HEK293T (cell line): Measurements from ENCODE around the gene PON3.

Experiments used
- CTCF ChIA-PET: fragments of 350-600 bp; formaldehyde crosslinking; extraction: SDS; loops from one replicate; lab custom pipeline; 2021; ENCODE audit warnings: antibody characterized with exemption, inconsistent platforms; lab: Yijun Ruan, JAX
- POLR2A ChIA-PET: fragments of 350-600 bp; formaldehyde crosslinking; extraction: SDS; loops from one replicate; lab custom pipeline; 2020; ENCODE audit warnings: antibody characterized with exemption, inconsistent platforms; lab: Yijun Ruan, JAX
- DNase-seq: peaks from one replicate; pipeline ENCODE4 v3.0.0; 2012; ENCODE audit warnings: mixed read lengths; ENCODE audit errors: extremely low spot score
- ARNT ChIP-seq: fragments of 450-650 bp; IDR thresholded peaks from 2 replicates; pipeline ENCODE4 v1.6.1; 2017; ENCODE audit warnings: mild to moderate bottlenecking
- BHLHE40 ChIP-seq: fragments of 450-650 bp; IDR thresholded peaks from 2 replicates; pipeline ENCODE4 v1.6.1; 2016; ENCODE audit warnings: mild to moderate bottlenecking, moderate library complexity, borderline replicate concordance
- CTBP1 ChIP-seq: fragments of 450-650 bp; IDR thresholded peaks from 2 replicates; pipeline ENCODE4 v1.6.1; 2016; ENCODE audit warnings: borderline replicate concordance
- ELF4 ChIP-seq: fragments of 450-650 bp; IDR thresholded peaks from 2 replicates; pipeline ENCODE4 v1.6.1; 2017; ENCODE audit warnings: antibody characterized with exemption
- FOXA1 ChIP-seq: fragments of 450-650 bp; IDR thresholded peaks from 2 replicates; pipeline ENCODE4 v1.6.1; 2016; ENCODE audit warnings: mild to moderate bottlenecking
- FOXK2 ChIP-seq: fragments of 450-650 bp; IDR thresholded peaks from 2 replicates; pipeline ENCODE4 v1.6.1; 2016; ENCODE audit warnings: mild to moderate bottlenecking
- FOXM1 ChIP-seq: fragments of 450-650 bp; IDR thresholded peaks from 2 replicates; pipeline ENCODE4 v1.6.1; 2017; ENCODE audit warnings: mild to moderate bottlenecking, borderline replicate concordance
- HDGF ChIP-seq: fragments of 450-650 bp; IDR thresholded peaks from 2 replicates; pipeline ENCODE4 v1.6.1; 2017; ENCODE audit warnings: antibody characterized with exemption, borderline replicate concordance
- L3MBTL2 ChIP-seq: fragments of 450-650 bp; conservative IDR thresholded peaks from 2 replicates; pipeline ENCODE4 v1.6.1; 2016; ENCODE audit warnings: mild to moderate bottlenecking
- LEF1 ChIP-seq: fragments of 450-650 bp; IDR thresholded peaks from 2 replicates; pipeline ENCODE4 v1.6.1; 2017; ENCODE audit warnings: mild to moderate bottlenecking, borderline replicate concordance
- NFRKB ChIP-seq: fragments of 450-650 bp; IDR thresholded peaks from 2 replicates; pipeline ENCODE4 v1.6.1; 2016; ENCODE audit warnings: mild to moderate bottlenecking, moderate library complexity
- SP1 ChIP-seq: fragments of 450-650 bp; IDR thresholded peaks from 2 replicates; pipeline ENCODE4 v1.6.1; 2017
- SUZ12 ChIP-seq: fragments of 450-650 bp; IDR thresholded peaks from 2 replicates; pipeline ENCODE4 v1.6.1; 2016; ENCODE audit warnings: mild to moderate bottlenecking
- TARDBP ChIP-seq: fragments of 450-650 bp; IDR thresholded peaks from 2 replicates; pipeline ENCODE4 v1.6.1; 2016
- ZNF384 ChIP-seq: fragments of 450-650 bp; IDR thresholded peaks from 2 replicates; pipeline ENCODE4 v1.6.1; 2016
- TF ChIP-seq, protein P1 (sequence below): fragments of 450-650 bp; IDR thresholded peaks from 2 replicates; pipeline ENCODE4 v1.6.1; 2016

Gene PON3

DNA sequence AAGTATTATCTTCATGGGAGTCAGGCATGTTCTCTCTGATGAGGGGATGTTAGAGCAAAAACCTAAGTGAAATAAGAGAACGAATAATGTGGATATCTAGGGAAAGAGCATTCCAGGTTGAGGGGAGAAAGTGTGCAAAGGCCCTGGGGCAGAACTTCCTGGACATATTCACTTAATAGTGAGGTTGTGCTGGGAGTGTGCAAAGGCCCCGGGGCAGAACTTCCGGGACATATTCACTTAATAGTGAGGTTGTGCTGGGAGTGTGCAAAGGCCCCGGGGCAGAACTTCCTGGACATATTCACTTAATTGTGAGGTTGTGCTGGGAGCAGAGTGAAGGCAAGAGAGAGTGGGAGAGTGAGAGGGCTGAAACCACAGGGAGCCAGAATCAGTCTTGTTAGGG is 83.6 kb downstream of the PON3 start:
- no peak for DNase-seq
- POLR2A ChIA-PET = no interaction called here
- CTCF ChIA-PET = no interaction called here
- TF ChIP-seq, protein P1, sequence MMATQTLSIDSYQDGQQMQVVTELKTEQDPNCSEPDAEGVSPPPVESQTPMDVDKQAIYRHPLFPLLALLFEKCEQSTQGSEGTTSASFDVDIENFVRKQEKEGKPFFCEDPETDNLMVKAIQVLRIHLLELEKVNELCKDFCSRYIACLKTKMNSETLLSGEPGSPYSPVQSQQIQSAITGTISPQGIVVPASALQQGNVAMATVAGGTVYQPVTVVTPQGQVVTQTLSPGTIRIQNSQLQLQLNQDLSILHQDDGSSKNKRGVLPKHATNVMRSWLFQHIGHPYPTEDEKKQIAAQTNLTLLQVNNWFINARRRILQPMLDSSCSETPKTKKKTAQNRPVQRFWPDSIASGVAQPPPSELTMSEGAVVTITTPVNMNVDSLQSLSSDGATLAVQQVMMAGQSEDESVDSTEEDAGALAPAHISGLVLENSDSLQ = no peak
- TF ChIP-seq SP1 (no peak), ARNT (no peak), L3MBTL2 (no peak), ELF4 (no peak), FOXA1 (no peak), LEF1 (no peak), TARDBP (no peak), CTBP1 (no peak), SUZ12 (no peak), FOXK2 (no peak), BHLHE40 (no peak), NFRKB (no peak)

DNA sequence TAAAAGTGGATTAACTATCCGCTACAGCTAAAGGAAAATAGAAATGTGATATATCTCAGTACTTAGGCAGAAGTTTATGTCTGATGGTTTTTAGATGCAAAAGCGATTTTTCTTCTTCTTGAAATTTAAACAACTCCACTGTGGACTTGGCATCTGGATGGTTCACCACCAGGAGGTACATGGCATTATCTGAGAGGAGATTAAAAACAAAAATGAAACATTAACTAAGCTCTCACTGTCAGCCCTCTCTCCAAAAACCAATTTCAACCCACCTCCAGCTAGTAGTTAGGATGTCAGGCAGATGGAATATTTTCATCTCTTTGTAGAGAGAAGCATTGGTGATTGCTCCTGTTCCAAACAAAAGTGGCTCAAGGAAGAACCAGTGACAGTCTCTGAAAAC is 84.8 kb downstream of the PON3 start:
- no peak for TF ChIP-seq ARNT
- no peak for TF ChIP-seq HDGF
- TF ChIP-seq ELF4 = no peak
- TF ChIP-seq TARDBP = no peak
- no peak for TF ChIP-seq NFRKB
- TF ChIP-seq BHLHE40 = no peak
- no peak for TF ChIP-seq LEF1
- TF ChIP-seq L3MBTL2 = no peak
- no peak for TF ChIP-seq SUZ12
- no peak for TF ChIP-seq CTBP1
- no peak for TF ChIP-seq ZNF384
- TF ChIP-seq FOXK2 = no peak
- TF ChIP-seq FOXM1 = no peak
- CTCF ChIA-PET = no interaction called here

GRCh38 chr7:95309951-95310350 is 86.2 kb downstream of the PON3 start:
- TF ChIP-seq, protein P1 = no peak
- no peak for TF ChIP-seq SP1
- TF ChIP-seq ARNT = no peak
- no peak for TF ChIP-seq FOXM1
- no peak for TF ChIP-seq L3MBTL2
- no peak for TF ChIP-seq FOXK2
- no peak for TF ChIP-seq LEF1
- no peak for TF ChIP-seq NFRKB
- no peak for TF ChIP-seq ZNF384
- POLR2A ChIA-PET = no interaction called here
- CTCF ChIA-PET = no interaction called here
- DNase-seq = no peak

More for the DNA sequence above, 84.8 kb downstream of the PON3 start:
- POLR2A ChIA-PET = no interaction called here
- DNase-seq = no peak
